NCI-H1436 treated with DMSO at 0.1 percent for 48 hours (cell line): Measurements from ENCODE around the gene NMNAT2.

Experiments
- DNase-seq: peaks from one replicate; lab custom pipeline; 2025; lab: John Stamatoyannopoulos, UW

Gene NMNAT2

DNA sequence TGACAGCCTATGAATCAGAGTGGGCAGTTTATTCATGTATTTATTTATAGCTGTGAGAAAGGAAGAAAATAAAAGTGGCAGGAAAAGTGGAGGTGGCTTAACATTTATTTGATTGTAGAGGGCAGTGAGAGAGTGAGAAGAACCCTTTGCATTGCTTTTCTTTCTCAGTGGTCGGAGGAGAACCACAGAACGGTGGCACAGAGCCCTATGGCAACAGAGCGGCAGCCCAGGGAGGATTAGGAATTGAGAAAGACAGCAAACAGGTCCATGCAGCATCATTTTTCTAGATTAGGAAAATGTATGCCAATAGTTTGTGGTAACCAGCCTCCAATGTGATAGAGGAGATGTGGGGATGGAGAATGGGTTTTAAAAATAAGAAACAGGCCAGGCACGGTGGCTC lies 53.1 kb downstream of the NMNAT2 start:
- no peak for DNase-seq

DNA sequence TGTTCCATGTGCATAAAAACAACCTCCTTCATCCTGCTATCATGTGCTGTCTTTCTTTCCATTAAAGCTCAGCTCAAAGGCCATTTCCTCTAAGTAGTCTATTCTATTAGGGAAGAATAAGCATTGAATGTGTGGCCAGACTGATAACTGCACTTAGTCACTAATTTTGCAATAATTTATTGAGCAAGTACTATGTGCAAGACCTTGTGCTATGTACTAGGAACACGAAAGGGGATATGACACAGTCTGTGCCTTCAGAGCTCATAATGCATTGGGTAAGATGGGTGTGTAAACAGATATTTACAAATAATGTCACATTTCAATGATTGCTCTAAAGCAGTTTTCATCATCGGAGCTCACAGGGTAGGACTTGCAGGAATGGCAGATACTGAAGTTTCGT lies 54.2 kb downstream of the NMNAT2 start:
- DNase-seq: no peak

DNA sequence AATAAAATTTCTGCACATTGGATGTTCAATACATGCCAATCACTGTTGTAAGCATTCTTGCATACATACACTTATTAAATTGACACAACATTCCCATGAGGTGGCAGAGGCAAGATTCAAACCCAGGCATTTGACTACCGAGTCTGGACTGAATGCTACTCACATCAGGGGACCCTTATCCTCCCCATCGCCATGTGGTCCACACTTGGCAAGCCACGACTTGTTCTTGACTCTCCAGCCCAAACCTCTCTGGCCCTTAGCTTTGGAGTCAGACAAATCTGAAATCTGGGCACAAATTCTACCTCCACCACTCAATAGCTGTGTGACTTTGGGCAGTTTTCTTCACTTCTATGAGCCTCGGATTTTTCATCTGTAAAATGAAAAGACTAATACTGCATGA lies 57.1 kb downstream of the NMNAT2 start:
- DNase-seq: no peak

DNA sequence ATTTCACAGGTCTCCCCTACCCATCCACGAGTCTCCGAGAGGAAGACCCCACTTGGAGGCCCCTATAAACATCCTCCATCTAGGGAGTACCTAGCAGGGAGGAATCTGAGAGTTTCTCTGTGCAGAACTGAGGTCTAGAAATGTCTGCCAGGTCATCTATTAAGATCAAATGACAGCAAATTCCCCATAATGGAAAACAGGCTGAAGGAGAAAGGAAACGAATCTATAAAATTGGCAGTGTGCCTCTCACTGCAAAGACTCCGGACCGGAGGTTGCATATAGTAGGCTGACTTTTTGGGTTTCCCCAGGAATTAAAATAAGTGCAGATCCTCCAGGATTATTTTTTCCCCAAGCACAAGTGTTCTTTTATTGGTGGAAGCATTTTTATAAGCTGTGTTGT lies 57.7 kb downstream of the NMNAT2 start:
- no peak for DNase-seq

DNA sequence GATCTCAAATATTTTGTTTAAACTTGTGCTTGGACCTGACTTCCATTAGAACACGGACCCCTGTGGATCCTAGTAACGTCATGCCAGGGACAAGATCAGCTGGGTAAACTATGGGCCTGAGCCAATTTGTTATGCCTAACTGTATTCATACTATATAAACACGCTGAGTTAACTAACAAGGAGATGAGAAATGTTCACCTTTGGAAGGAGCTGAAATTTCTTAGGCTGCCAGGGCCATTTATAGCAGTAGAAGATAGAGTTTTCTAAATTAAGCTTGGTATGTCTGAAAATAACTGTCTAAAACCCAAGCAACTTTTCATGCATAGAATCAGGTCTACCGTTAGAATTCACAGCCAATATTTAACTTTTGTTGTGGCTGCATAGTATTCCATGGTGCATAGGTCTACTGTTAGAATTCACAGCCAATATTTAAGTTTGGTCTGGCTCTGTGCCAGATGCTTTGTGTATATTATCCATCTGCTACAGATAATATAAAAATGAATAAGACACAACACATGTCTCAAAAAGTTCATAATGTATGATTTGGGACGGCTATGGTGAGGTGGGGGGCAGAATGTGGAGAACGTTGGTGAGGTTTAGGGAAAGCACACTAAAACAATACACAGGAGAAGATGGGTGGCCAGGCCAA lies 61.5 kb downstream of the NMNAT2 start:
- no peak for DNase-seq

DNA sequence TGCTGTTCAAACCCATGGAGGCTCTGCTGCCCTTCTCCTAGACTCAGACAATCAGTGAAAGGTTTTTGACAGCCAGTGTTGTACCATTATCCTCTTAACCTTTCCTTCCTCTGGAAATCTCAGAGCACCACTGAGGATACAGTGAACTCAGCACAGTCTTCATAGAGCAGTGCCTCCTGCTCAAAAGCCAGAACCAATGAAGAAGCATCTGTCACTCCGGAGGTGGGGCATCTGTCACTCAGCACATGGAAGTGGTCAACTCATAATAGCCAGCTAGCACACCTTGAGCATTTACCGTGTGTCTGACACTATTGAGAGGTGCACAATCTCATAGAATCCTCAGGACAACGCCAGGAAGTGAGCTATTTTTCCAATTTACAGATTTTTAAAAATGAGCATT lies 62.4 kb downstream of the NMNAT2 start:
- no peak for DNase-seq

DNA sequence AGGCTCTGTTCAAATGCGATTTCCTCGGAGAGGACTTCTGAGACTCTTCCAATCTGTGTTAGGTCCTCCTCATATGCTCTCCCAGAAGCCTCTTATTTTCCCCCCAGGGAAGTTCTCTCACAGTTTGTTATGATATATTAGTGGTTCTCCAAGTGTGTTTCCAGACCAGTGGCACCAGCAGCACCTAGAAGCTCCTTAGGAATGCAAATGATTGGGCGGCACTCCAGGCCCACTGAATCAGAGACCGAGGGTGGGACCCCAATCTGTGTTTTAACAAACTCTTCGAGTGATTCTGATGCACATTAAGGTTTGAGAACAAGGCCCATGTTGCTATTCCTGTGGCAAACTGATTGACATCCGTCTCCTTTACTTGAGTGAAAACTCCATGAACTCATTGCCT lies 63.0 kb downstream of the NMNAT2 start:
- no peak for DNase-seq

DNA sequence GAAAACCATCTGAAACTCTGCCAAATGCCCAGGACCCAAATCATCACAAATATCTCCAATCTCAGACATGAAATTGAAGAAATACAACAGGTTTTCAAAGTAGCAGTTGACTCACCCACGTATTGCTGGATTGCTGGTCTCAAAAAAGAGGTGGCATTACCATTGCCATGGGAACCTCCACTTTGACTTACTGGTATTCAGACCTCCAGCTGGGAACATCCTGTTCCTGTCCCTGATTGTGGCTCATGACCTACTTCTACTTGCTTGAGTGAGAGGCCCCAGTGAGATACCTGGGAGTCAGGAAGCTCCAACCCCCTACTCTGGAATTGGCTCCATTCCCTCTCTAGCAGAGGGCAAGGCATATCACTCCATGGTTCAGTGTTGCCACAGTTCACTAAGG lies 64.6 kb downstream of the NMNAT2 start:
- DNase-seq: no peak

DNA sequence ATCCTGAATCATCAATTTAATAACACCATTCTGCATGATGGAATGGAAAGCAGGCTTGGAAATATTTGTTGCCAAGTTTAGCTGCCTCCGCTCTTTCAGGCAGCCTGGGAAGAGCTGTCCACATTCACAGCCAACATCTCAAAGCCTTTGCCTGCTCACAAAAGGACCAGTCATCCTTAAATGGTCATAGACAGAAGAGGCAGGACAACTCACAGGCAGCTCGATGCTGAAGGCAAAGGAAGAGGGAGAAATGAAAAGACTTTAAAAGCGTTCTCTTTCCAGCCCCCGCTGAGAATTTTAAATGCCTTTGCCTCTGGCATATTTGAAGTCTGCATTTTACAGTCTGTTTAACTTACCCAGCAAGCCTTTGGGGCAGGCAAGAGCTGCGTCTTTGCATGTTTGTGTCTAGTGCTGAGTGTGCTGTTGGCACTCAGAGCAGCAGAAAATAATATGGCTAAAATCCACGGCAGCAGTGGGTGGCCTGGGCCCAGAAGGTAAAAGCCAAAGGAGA lies 68.9 kb downstream of the NMNAT2 start:
- DNase-seq: no peak

DNA sequence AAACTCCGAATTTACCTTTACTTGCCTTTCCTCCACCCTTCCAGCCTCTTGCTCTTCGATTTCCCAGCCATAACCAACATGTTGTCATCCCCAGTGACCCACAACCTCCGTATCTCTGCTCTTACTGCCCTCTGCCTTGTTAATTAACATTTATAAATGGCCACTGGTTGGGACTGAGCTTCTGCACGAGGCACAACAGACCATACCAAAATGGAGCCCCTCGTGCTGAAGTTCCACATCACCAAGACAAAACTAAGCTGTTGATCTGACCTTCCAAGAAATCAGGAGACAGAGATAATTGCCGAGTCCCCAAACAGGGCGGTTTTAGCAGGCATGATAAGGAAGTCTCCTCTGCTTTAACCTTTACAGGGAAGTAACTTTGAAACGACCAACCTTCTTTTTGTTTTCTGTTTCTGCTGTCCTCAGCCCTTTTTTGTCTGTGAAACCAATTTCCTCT lies 71.9 kb downstream of the NMNAT2 start:
- DNase-seq: no peak

DNA sequence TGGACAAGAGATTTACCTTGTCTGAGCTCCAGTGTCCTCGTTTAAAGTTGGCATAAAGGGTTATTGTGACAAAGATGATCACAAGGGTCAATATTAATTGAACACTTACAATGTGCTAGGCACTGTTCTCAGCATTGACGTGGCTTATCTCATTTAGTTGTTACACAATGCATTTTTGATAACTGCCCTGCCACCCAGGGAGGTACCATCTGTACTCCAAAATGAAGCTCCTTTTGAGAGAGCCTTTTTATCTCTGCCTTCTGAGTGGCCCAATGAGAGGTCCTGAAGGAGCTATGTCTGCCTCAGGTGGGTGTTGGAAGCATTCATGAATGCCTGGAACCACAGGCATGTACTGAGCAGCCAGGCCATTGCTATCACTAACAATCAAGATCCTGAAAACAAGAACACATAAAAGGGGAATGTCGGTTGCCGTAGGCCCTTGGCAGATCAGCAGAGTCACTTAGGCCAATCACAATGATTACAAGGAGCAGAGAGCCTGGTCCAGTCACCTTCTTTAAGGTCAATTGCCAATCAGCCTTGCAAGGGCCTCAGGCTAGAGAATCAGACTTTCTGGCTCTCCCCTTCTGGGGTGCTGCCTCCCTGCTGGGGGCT lies 78.5 kb downstream of the NMNAT2 start:
- DNase-seq: no peak

DNA sequence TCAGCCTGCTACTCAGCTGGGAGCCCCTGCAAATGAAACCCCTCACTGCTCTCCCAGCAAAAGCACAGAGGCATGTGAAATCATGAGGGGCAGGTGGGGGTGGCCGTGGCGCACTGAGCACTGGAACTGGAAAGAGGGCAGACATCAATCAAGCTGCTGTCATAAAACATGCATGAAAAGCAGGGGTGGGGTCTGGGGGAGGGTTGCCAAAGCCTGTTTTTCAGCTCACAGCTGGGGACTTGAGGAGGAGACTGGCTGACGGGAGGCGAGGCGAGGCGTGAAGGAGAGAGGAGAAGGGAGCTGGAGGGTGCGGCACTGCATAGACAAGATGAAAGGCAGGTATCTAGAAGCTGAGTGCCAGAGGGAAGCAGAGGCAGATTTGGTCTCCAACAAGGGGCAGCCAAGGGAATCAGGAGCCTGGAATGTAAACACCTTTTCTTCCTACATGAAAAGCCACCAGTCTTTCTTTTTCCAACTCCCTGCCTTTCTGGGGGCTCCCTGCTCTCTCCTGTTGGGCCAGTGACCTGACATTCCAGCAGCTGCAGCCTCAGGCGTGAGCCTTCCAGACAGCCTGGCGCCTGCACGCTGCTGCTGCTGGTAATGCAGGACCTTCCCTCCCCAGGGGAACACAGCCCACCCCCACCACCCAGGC lies 87.0 kb downstream of the NMNAT2 start:
- no peak for DNase-seq

DNA sequence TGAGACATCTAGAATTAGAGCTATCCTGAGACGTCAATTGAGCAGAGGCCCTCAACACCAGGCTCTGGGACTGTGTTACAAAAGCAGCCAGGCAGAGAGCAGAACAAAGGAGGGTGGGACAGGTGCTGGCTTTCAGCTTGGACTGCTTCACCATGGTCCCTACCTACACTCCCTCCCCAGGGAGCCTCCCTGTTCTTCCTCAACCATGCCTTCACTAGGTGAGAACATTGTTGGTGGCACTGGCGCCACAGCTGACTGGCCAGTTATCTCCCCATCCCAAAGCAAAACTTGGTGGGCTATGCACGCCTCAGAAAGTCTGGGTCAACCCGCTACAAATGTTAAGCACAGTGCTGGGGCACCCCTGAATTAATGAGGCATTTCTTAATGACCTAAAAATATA lies 87.8 kb downstream of the NMNAT2 start:
- no peak for DNase-seq

DNA sequence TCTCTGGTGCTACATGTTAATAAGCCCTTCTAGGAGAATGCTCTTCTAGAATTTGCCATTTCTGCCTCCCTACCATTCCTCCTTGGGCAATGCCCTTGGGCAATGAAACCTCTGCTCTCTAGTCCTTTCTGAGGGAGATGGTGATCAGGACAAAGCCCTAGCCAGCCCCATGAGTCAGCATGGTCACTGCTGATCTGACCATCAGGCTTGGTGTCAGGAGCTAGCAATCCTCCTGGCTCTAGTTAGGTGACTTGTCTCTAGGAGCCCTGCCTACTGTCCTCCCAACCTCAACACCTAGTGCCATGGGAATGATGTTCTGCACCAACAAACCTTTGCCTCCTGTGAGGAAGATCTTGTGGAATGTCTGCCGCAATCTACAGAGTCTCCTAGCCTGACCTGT lies 89.8 kb downstream of the NMNAT2 start:
- no peak for DNase-seq

DNA sequence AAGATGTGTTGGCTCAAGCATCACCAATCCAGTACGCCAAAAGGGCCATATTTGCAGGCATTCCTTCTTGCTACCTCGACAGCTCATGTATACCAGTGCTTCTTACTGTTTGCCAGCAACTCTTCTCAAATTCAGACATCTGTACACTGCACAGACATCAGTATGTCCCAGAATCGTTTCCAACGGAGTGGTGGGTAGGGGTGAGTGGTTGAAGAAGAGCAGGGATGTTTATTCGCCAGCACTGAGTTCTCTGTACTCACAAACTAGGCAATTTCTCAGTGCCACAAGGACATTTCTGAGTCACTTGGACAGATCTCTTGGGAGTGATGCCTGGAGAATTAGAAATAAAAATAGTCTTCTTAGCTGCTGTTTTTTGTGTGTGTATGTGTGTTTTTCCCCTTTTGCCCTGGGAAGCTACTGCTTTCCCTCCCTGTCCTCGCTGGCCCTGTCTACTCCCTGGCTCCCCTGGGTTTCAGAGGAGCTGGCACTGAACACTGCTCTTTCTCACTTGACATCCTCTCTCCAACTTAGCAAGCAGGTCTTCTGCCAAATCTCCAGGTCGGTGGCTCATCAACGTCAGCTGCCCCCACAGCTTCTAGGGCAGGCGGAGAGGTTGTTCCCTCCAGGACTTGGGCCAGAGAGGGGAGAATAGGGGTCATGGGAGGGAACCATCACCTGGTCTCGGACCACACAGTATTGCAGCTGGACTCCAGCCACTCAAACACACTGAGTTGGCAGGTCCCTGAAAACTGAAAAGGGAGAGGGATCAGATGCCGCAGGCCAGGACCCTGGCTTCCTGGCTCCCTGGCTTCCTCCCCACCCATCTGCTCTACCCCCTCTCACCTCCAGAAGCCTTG lies 90.5 kb downstream of the NMNAT2 start:
- no peak for DNase-seq

DNA sequence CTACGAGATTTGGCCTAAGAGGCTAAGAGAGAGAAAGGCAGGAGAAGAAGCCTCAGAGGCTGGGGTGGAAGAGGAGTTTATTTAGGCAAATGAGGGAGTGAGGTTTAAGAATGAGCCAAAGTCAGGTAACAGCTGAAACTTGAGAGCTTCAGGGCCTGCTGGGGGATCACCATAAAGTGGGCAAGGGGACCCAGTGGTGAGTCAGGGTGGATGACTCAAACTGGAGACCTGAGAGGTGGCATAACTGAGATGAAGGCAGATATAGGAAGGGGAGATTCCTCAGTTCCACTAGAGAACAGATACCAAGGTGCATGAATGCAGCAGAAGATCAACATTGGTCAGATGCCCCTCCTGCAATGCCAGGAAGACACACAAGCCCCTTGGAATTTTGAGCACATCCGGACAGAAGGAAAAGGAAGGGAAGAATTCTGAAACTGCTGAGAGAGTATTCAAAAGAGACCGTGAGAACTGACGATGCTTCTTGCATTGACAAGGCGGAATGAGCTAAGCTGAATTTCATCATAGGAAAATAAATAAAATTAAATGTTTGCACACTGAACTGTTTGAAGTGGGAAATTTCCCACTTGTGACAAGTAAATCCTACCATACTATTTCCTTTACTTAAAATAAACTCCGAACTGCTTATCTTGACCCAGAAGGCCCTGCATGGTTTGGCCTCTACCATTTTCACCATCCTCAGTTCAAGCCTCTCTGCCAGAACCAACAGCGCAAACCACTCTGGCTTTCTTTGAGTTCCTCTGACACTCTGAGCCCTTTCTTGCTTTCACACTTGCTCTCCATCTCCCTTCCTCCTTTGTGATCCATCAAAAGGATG lies 94.1 kb downstream of the NMNAT2 start:
- DNase-seq: no peak

DNA sequence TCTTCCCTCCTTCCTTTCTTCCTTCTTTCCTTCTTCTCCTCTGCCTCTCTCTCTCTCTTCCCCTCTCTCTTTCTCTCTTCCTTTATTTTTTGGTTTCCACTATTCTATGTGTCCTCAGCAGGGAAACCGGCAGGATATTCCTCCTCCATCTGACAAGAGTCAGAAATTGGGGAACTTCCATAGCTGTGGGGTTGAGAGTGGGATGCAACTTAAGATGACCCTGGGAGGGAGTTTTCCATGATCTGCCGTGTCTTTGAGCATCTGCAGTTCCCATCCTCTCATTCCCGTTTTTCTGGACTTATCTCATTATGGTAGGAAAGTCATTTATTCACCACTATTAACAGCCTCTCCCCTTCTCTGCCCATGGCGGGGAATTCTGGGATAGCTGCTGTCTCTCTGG lies 98.6 kb downstream of the NMNAT2 start:
- no peak for DNase-seq

DNA sequence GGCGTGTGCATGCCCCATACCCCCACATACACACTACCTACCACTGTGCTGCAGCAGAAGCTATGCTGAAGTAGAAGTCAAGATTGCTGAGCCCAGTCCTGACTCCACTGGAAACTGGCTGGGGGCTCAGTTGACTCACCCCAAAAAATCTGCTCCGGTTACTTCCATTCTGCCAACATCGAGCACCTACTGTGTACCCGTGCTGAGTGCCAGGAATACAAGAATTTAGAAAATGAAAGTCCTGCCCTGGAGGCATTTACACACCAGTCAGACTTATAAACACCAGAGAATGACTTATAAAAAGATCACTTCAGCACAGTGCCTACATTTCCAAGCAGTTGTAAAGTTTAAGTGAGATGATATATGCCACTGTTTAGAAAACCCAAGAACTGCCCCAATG lies 99.1 kb downstream of the NMNAT2 start:
- no peak for DNase-seq

DNA sequence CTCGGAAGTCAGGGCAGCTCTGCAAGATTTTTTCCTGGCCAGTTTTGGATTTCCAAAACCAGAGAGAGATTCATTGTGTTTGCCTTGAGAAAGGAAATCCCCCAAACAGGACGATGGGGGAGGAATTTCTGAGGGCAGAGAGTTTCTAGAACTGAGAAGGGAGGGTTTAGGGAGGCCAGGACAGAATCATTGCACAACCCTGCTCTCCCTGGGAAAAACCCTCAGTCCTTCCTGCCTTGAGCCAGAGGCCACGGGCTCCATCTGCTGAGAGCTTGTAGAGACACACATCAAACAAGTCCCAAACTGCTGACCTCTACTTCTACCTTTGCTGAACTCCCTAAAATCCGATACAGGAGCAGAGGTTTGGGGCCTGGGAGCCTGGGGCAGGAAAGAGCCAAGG lies 99.7 kb downstream of the NMNAT2 start:
- DNase-seq: no peak

DNA sequence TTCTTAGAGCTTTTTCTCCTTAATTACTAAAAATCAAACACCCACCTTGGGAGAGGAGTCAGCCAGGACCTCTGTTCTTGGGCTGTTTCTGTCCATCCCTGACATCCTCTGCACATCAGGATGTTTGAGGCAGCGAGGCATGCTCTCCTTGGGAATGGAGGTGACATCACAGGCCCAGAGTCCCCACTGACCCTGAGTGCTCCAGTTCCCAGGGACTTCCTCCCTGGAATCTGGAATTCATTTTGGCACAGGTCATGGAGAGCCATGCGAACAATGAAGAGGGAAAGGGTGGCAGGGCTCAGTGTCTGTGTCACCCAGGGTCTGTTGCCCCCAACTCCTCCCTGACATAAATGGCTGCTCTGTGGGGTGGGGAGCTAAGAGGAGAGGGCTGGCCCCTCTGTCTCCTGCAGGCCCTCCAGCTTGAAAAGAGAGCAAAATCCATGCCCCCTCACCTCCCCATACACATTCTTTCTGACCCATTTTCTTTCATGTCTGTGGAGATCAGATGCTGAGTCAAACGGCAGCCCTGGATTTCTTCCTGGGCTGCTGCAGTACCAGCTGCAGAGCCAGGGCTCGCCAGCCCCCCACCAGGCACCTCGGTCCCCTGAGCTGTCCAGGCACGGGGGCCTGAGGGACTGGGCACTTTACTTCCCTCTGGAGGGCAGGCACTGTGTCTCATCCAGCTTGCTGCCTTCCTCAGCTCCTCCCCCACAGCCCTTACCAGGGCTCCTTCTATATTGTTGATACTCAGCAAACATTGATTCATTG lies 102.0 kb downstream of the NMNAT2 start:
- DNase-seq: no peak

DNA sequence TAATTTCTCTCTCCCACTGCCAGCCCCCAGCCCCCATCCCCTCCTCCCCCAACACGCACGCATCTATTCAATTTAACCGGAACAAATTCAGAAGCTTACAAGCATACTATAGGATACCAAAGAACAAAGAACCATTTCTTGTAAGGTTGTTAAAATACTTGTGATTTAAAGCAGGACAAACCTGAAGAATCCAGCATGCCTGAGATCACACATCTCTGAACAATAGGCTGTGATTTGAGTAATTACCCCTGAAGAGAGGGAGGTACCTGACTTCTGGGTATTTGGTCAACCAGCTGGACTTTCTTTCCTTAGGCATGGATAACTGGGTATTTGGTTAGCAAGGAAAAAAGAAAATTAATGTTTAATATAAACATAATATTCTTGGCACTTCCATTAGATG lies 105.1 kb downstream of the NMNAT2 start:
- no peak for DNase-seq
